Measurements from ENCODE around the gene MFAP3L.

GRCh38 chr4:170033999-170034398 is 7.8 kb upstream of the MFAP3L start:
- no peak for TF ChIP-seq CTCF (IDR thresholded peaks at IDR 0.05)
- TF ChIP-seq POLR2A (IDR thresholded peaks at IDR 0.05), result no peak
